Upper lobe of right lung (tissue), 1 donor: Measurements from ENCODE around the gene CBR3. TPM values are rescaled to one million over a fixed set of nuclear protein-coding genes. Genes with fewer than 3 reads are reported as not detected.

Experiments
- ATAC-seq: fragments of 200-7000 bp; cut with Tn5 transposase; one replicate; pipeline ENCODE4 v1.9.1; 2020; ENCODE audit warnings: mild to moderate bottlenecking, moderate library complexity
- DNase-seq: peaks from one replicate; pipeline ENCODE4 v3.0.0-alpha.2; 2020
- H3K27ac ChIP-seq: fragments of 200-600 bp; one replicate; pipeline ENCODE4 v1.8.0; 2022
- H3K27me3 ChIP-seq: fragments of 200-600 bp; one replicate; pipeline ENCODE4 v1.8.0; 2022; ENCODE audit warnings: mild to moderate bottlenecking
- H3K36me3 ChIP-seq: fragments of 200-600 bp; one replicate; pipeline ENCODE4 v1.8.0; 2022
- H3K4me1 ChIP-seq: fragments of 200-600 bp; one replicate; pipeline ENCODE4 v1.8.0; 2022
- H3K4me3 ChIP-seq: fragments of 200-600 bp; one replicate; pipeline ENCODE4 v1.8.0; 2022; ENCODE audit warnings: mild to moderate bottlenecking
- H3K9me3 ChIP-seq: fragments of 200-600 bp; one replicate; pipeline ENCODE4 v1.8.0; 2022
- CTCF ChIP-seq: fragments of 200-600 bp; IDR thresholded peaks from one replicate; pipeline ENCODE4 v1.8.0; 2022; ENCODE audit warnings: antibody characterized with exemption
- intact Hi-C: fragments of 100-400 bp; cut with DNase I; formaldehyde crosslinking; loops from one replicate; pipeline ENCODE4 v1.11.0; 2022
- total RNA-seq: library from RNA; stranded (reverse); fragmentation: NEBNext Ultra II Directional; extraction: Animal tissue kit (Norgen Biotek cat#: 25700); gene quantifications from one replicate; pipeline ENCODE4 v1.2.1, GENCODE V29; 2021
- donor health status: DM: no; HTN: yes; CAD: no; lungs with severe emphysema.

Gene CBR3
- total RNA-seq, 1 donor from 2014 or later: 4.1 TPM

- no peak for DNase-seq
- intact Hi-C loops: no loop called here
Measured at GRCh38 chr21:36166705-36167104, 31.8 kb downstream of the CBR3 start.

GRCh38 chr21:36167541-36167940, 32.7 kb downstream of the CBR3 start:
- DNase-seq: no peak
- H3K4me1 ChIP-seq: peaks cover 13% of the 10 kb centered on the region

More at GRCh38 chr21:36166705-36167104, 31.8 kb downstream of the CBR3 start:
- Histone ChIP-seq H3K27ac (no peak overlapping the region), H3K36me3 (no peaks in the 10 kb centered on the region), H3K4me3 (no peak overlapping the region), H3K27me3 (no peaks in the 10 kb centered on the region), H3K9me3 (no peaks in the 10 kb centered on the region), H3K4me1 (peaks cover 13% of the 10 kb centered on the region)
- no peak for TF ChIP-seq CTCF
- no peak for ATAC-seq

GRCh38 chr21:36169470-36170128, 34.7 kb downstream of the CBR3 start:
- ATAC-seq (peak; percentile 81), DNase-seq (peak; percentile 76)
- Histone ChIP-seq H3K27me3 (no peaks in the 10 kb centered on the region), H3K27ac (no peak overlapping the region), H3K36me3 (no peaks in the 10 kb centered on the region), H3K9me3 (no peaks in the 10 kb centered on the region), H3K4me1 (peaks cover under 1% of the 10 kb centered on the region), H3K4me3 (no peak overlapping the region)
- TF ChIP-seq CTCF: no peak
- intact Hi-C loops: no loop called here

More at GRCh38 chr21:36167541-36167940, 32.7 kb downstream of the CBR3 start:
- no peaks in the 10 kb centered on the region for H3K27me3 ChIP-seq
- no peak for TF ChIP-seq CTCF
- no peak overlapping the region for H3K27ac ChIP-seq
- no peaks in the 10 kb centered on the region for H3K36me3 ChIP-seq
- H3K4me3 ChIP-seq: no peak overlapping the region
- no peaks in the 10 kb centered on the region for H3K9me3 ChIP-seq
- ATAC-seq: no peak
- intact Hi-C loops: no loop called here

GRCh38 chr21:36170823-36171222, 35.9 kb downstream of the CBR3 start:
- intact Hi-C loops: no loop called here
- Histone ChIP-seq H3K27me3 (no peaks in the 10 kb centered on the region), H3K27ac (no peak overlapping the region), H3K4me3 (no peak overlapping the region), H3K36me3 (no peaks in the 10 kb centered on the region), H3K9me3 (no peaks in the 10 kb centered on the region), H3K4me1 (no peaks in the 10 kb centered on the region)
- ATAC-seq (no peak), DNase-seq (no peak)
- no peak for TF ChIP-seq CTCF

GRCh38 chr21:36171336-36171735, 36.5 kb downstream of the CBR3 start:
- Histone ChIP-seq H3K9me3 (no peaks in the 10 kb centered on the region), H3K27me3 (no peaks in the 10 kb centered on the region), H3K27ac (no peak overlapping the region), H3K36me3 (no peaks in the 10 kb centered on the region), H3K4me3 (no peak overlapping the region), H3K4me1 (no peaks in the 10 kb centered on the region)
- TF ChIP-seq CTCF: no peak
- ATAC-seq: no peak
- DNase-seq: no peak
- intact Hi-C loops: no loop called here
